GM12801 (cell line): Measurements from ENCODE around the gene TMEM151B.
A peak's percentile ranks its signal among the peaks of the same experiment; 100 is the strongest.

Experiments
- TF ChIP-seq, protein P1 (sequence below): IDR thresholded peaks from one replicate; pipeline ENCODE4 v1.5.1; 2011; ENCODE audit warnings: control low read depth; ENCODE audit not compliant: insufficient read length; ENCODE audit errors: extremely low read depth

TMEM151B gene

DNA sequence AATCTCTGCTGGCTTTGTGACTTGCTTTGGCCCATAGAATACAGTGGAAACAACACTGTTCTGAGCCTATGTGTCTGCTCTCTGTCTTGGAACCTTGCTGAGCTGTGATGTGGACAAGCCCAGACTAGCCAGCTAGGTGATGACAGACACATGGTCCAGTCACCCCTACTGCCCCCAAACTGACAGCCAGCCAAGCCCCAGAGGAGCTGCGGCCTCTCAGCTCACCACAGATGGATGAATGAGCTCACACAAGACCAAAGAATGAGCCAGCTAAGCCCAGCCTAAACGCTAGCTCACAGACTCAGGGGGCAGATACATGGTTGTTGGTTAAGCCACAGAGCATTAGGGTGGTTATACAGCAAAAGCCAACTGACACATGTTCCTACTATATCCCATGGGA is 38.8 kb downstream of the TMEM151B start:
- TF ChIP-seq, protein P1, sequence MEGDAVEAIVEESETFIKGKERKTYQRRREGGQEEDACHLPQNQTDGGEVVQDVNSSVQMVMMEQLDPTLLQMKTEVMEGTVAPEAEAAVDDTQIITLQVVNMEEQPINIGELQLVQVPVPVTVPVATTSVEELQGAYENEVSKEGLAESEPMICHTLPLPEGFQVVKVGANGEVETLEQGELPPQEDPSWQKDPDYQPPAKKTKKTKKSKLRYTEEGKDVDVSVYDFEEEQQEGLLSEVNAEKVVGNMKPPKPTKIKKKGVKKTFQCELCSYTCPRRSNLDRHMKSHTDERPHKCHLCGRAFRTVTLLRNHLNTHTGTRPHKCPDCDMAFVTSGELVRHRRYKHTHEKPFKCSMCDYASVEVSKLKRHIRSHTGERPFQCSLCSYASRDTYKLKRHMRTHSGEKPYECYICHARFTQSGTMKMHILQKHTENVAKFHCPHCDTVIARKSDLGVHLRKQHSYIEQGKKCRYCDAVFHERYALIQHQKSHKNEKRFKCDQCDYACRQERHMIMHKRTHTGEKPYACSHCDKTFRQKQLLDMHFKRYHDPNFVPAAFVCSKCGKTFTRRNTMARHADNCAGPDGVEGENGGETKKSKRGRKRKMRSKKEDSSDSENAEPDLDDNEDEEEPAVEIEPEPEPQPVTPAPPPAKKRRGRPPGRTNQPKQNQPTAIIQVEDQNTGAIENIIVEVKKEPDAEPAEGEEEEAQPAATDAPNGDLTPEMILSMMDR: no peak

DNA sequence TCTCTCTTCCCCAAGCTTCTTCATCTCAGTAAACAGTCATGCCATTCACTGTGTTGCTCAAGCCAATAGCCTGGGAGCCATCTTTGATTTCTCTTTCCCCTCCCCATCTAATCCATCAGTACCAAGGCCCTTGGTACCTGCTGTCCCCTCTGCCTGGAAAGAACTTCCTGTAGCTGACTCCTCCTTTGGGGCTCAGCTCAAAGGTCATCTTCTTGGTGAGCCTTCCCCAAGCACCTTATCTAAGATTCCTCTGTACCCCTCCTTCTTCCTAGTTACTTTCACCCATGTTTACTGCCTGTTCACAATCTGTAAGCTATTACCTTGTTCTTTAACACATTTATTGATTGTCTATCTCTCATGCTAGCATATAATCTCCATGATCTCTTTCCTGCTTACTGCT is 39.4 kb downstream of the TMEM151B start:
- TF ChIP-seq, protein P1: no peak

DNA sequence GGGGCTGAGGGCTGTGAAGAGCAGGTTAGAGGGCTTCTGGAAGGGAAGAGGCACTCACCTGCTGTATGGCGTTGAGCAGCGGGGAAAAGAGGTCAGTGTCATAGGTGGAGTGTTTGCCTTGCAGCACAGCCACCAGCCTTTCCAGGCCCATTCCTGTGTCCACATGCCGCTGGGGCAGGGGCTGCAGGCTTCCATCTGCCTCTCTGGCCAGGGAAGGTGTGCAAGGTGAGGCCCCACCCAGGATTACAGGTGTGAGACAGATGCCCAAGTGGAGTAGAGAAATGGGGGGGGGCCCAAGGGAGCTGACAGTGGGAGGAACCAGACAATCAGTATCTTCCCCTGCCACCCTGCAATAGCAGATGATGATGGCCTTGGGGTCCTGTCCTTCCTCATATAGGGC is 40.0 kb downstream of the TMEM151B start:
- TF ChIP-seq, protein P1: no peak

DNA sequence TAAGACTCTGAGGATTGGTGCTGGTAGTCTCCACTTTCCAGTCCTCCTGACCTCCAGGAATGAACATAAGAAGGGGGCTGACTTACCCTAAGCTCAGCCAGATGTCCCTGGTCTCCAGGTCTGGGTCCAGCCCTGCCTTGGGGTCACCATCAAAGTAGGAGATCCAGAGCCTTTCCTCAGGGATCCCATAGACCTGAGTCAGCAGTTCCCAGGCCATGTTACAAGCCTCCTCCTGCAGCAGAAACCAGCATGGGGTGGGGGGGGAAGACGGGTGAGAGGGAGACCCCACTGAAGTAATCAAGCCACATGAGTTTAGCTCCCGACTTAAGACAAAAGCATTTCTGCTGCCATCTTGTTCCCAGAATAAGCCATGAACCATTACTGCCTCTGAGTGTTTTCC is 41.1 kb downstream of the TMEM151B start:
- TF ChIP-seq, protein P1: no peak

GRCh38 chr6:44311767-44312166 is 41.5 kb downstream of the TMEM151B start:
- TF ChIP-seq, protein P1: no peak

GRCh38 chr6:44312901-44313788 is 42.9 kb downstream of the TMEM151B start, which contains the start of gene AARS2:
Gene AARS2 (minus strand): TSS chr6:44313347. CDS start chr6:44313323, 24 bp downstream.
- TF ChIP-seq, protein P1: peak; percentile 73

DNA sequence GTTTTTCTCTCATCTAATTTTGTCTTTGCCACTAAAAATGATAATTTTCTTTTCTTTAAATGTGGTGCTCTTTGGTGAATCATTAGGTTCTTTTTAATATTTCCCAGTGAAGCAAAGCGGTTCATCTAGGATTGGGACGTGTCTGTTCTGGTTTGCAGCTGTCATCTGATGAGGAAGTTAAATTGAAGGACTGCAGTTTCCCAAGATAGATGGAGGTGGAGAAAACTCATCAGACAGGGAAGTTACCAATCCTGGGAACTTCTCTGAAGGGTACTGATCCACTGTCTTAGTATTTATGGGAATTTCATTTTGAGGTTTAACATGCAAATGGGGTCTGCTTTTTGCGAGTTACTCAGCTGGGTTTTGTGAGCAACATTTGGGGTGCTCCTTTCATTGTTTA is 45.3 kb downstream of the TMEM151B start:
- TF ChIP-seq, protein P1: no peak
